ENCODE results near the gene ADRA2A. TPM values are rescaled to one million over a fixed set of nuclear protein-coding genes. Genes with fewer than 3 reads are reported as not detected.

ADRA2A gene
- total RNA-seq, 2 donors from 2014 or later, result 6.5 to 6.9 TPM

- H3K27me3 ChIP-seq (replicated peaks; ENCODE audit: insufficient read depth), result no peaks in the 10 kb centered on the region
- ATAC-seq (ENCODE audit: insufficient number of reproducible peaks, low FRiP score, low read depth) (no peak), DNase-seq (ENCODE audit: low spot score) (no peak)
- H3K27ac ChIP-seq, result no peak overlapping the region
- no peak for TF ChIP-seq CTCF (IDR thresholded peaks at IDR 0.05)
- no peaks in the 10 kb centered on the region for H3K36me3 ChIP-seq
- H3K4me3 ChIP-seq, result no peak overlapping the region
- no peaks in the 10 kb centered on the region for H3K4me1 ChIP-seq (ENCODE audit: control insufficient read depth in 1 of 2, low read depth in 2 of 2)
- no peaks in the 10 kb centered on the region for H3K9me3 ChIP-seq
Measured at GRCh38 chr10:111107023-111107422, 30.2 kb downstream of the ADRA2A start.

- no peaks in the 10 kb centered on the region for H3K36me3 ChIP-seq
- no peak overlapping the region for H3K27ac ChIP-seq
- TF ChIP-seq CTCF (IDR thresholded peaks at IDR 0.05), result no peak
- H3K4me3 ChIP-seq, result no peak overlapping the region
- no peaks in the 10 kb centered on the region for H3K27me3 ChIP-seq (replicated peaks; ENCODE audit: insufficient read depth)
- no peak for ATAC-seq (ENCODE audit: insufficient number of reproducible peaks, low FRiP score, low read depth)
- no peaks in the 10 kb centered on the region for H3K9me3 ChIP-seq
- no peak for DNase-seq (ENCODE audit: low spot score)
- H3K4me1 ChIP-seq (ENCODE audit: control insufficient read depth in 1 of 2, low read depth in 2 of 2), result no peaks in the 10 kb centered on the region
Measured at GRCh38 chr10:111107846-111108245, 31.0 kb downstream of the ADRA2A start.

GRCh38 chr10:111108441-111108840, 31.6 kb downstream of the ADRA2A start:
- H3K4me1 ChIP-seq (ENCODE audit: control insufficient read depth in 1 of 2, low read depth in 2 of 2), result no peaks in the 10 kb centered on the region
- no peak overlapping the region for H3K27ac ChIP-seq
- TF ChIP-seq CTCF (IDR thresholded peaks at IDR 0.05), result no peak
- no peak for ATAC-seq (ENCODE audit: insufficient number of reproducible peaks, low FRiP score, low read depth)
- DNase-seq (ENCODE audit: low spot score), result no peak
- no peaks in the 10 kb centered on the region for H3K9me3 ChIP-seq
- H3K27me3 ChIP-seq (replicated peaks; ENCODE audit: insufficient read depth), result no peaks in the 10 kb centered on the region
- H3K4me3 ChIP-seq, result no peak overlapping the region
- H3K36me3 ChIP-seq, result no peaks in the 10 kb centered on the region

- Histone ChIP-seq H3K27ac (no peak overlapping the region), H3K4me3 (no peak overlapping the region), H3K36me3 (no peaks in the 10 kb centered on the region), H3K4me1 (ENCODE audit: control insufficient read depth in 1 of 2, low read depth in 2 of 2) (no peaks in the 10 kb centered on the region), H3K9me3 (no peaks in the 10 kb centered on the region), H3K27me3 (replicated peaks; ENCODE audit: insufficient read depth) (no peaks in the 10 kb centered on the region)
- ATAC-seq (ENCODE audit: insufficient number of reproducible peaks, low FRiP score, low read depth), result no peak
- no peak for TF ChIP-seq CTCF (IDR thresholded peaks at IDR 0.05)
- no peak for DNase-seq (ENCODE audit: low spot score)
Measured at GRCh38 chr10:111109501-111110242, 32.8 kb downstream of the ADRA2A start.

- DNase-seq (ENCODE audit: low spot score) (no peak), ATAC-seq (ENCODE audit: insufficient number of reproducible peaks, low FRiP score, low read depth) (no peak)
- H3K36me3 ChIP-seq, result no peaks in the 10 kb centered on the region
- H3K9me3 ChIP-seq, result no peaks in the 10 kb centered on the region
- no peak overlapping the region for H3K27ac ChIP-seq
- no peaks in the 10 kb centered on the region for H3K4me1 ChIP-seq (ENCODE audit: control insufficient read depth in 1 of 2, low read depth in 2 of 2)
- no peak for TF ChIP-seq CTCF (IDR thresholded peaks at IDR 0.05)
- no peak overlapping the region for H3K4me3 ChIP-seq
- no peaks in the 10 kb centered on the region for H3K27me3 ChIP-seq (replicated peaks; ENCODE audit: insufficient read depth)
Measured at GRCh38 chr10:111110771-111111170, 33.9 kb downstream of the ADRA2A start.
